GM12892 (cell line): ENCODE results near the gene PAEP.

Experiments
- POLR2AphosphoS5 ChIP-seq: IDR thresholded peaks from 2 replicates; pipeline ENCODE4 v1.6.1; 2011; ENCODE audit warnings: low read depth, low read length, control low read depth
- TAF1 ChIP-seq: IDR thresholded peaks from 2 replicates; pipeline ENCODE4 v1.6.1; 2011; ENCODE audit warnings: low read depth, mild to moderate bottlenecking, control low read depth, low read length, borderline replicate concordance

GRCh38 chr9:135562235-135562745, 734 bp downstream of the PAEP start:
- TF ChIP-seq TAF1 (no peak), POLR2AphosphoS5 (no peak)
